Kidney epithelial cell (primary cell): ENCODE results near the gene EPHA4. TPM values are rescaled to one million over a fixed set of nuclear protein-coding genes. Genes with fewer than 3 reads are reported as not detected.

Experiments used
- DNase-seq: peaks from one replicate; pipeline ENCODE4 v3.0.0-alpha.2; 2010; ENCODE audit warnings: low read depth
- H3K27me3 ChIP-seq: 2 replicates; pipeline ENCODE4 v1.6.0; 2011; ENCODE audit warnings: low read length; ENCODE audit not compliant: control insufficient read depth, insufficient read depth
- H3K36me3 ChIP-seq: 2 replicates; pipeline ENCODE4 v1.5.1; 2011; ENCODE audit warnings: low read length; ENCODE audit not compliant: control insufficient read depth, insufficient read depth
- H3K4me3 ChIP-seq: 2 replicates; pipeline ENCODE4 v1.5.1; 2011; ENCODE audit warnings: low read depth, mild to moderate bottlenecking, control low read depth, low read length
- total RNA-seq: library from RNA; depleted of rRNA; stranded (reverse); fragments of >200 nt; gene quantifications from 2 replicates; pipeline ENCODE4 v1.2.3, GENCODE V29; 2015
- TF ChIP-seq, protein P1 (sequence below): IDR thresholded peaks from 2 replicates; pipeline ENCODE4 v1.5.1; 2011; ENCODE audit warnings: mild to moderate bottlenecking, moderate library complexity, low read length, control low read depth, inconsistent platforms; ENCODE audit not compliant: insufficient read depth, poor library complexity, severe bottlenecking

Gene EPHA4
- total RNA-seq, 1 donor from 2014 or later = 6.6 TPM

DNA sequence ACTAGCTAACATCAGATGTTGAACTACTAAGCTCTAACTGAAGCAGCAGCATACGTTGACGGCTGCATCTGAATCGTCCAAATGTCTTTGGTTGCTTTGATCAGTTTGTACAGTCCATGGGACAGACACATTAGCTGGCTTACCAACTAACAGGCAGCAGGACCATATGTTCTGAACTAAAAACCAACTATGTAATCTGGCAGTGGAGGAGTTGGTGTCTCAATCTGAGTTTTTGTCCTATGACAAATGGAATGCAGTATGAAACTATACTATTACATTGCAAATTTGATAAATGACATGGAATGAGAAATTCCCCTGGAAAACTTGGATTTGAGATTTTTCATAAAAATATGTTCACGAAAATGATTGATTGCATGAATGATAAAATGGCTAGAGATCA lies 79.5 kb downstream of the EPHA4 start:
- Histone ChIP-seq H3K4me3 (no peak overlapping the region), H3K27me3 (no peaks in the 10 kb centered on the region), H3K36me3 (no peaks in the 10 kb centered on the region)
- TF ChIP-seq, protein P1, sequence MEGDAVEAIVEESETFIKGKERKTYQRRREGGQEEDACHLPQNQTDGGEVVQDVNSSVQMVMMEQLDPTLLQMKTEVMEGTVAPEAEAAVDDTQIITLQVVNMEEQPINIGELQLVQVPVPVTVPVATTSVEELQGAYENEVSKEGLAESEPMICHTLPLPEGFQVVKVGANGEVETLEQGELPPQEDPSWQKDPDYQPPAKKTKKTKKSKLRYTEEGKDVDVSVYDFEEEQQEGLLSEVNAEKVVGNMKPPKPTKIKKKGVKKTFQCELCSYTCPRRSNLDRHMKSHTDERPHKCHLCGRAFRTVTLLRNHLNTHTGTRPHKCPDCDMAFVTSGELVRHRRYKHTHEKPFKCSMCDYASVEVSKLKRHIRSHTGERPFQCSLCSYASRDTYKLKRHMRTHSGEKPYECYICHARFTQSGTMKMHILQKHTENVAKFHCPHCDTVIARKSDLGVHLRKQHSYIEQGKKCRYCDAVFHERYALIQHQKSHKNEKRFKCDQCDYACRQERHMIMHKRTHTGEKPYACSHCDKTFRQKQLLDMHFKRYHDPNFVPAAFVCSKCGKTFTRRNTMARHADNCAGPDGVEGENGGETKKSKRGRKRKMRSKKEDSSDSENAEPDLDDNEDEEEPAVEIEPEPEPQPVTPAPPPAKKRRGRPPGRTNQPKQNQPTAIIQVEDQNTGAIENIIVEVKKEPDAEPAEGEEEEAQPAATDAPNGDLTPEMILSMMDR = no peak
- DNase-seq = no peak

DNA sequence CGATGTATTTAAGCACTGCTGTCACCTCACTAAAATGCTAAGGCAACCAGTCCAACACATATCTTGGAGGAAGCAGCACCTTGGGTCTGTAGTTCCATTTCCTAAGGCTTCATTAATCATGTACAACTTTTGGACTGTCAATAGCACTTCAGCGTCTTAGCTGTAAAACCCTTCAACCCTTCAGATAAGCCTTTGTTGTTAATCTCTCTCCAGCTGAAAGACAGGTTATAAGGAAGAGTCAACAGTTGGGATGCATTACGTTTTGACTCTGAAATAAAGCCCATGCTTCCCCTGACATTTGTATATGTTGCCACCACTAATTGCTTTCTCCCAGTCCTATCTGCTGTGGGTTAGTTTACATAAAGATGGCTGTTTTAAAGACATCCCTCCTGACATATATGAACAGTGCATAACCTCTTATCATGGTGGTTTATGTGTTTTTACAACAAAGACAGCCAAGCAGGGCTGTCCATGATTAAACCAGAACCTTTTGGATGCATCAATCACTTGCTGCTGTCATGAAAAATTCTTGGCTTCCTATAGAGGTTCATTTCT lies 81.5 kb downstream of the EPHA4 start:
- no peak overlapping the region for H3K4me3 ChIP-seq
- DNase-seq = no peak
- H3K36me3 ChIP-seq = no peaks in the 10 kb centered on the region
- no peaks in the 10 kb centered on the region for H3K27me3 ChIP-seq
- TF ChIP-seq, protein P1 = no peak

DNA sequence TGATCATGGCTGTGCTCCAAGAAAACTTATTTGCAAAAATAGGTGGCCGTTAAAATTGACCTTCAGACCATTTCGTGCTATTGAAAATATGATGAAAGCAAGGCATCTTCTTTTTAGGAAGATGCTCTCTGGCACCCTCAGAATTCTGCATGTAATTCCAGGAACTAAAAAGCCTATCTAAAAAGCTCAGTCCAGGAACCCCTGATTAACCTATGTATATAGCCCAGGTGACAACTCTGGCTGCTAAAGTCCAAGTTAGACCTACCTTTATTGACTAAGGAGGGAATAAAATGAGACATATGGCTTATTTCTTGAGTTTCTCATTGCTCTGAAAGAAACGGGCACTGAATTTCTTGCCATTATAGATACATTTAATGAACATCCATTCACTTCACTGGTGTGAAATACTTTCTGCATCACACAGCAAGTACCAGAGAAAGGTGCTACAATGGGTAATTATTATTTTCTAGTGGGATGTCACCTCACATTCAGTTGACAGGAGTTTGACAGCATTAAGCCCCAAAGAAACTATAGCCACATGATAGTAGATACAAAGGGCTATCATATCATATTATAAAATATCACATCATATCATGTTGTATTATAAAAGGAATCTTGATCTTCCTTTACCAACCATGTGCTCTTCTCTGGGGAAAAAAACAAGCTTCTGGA lies 83.8 kb downstream of the EPHA4 start:
- TF ChIP-seq, protein P1 = no peak
- Histone ChIP-seq H3K36me3 (no peaks in the 10 kb centered on the region), H3K27me3 (no peaks in the 10 kb centered on the region), H3K4me3 (no peak overlapping the region)
- DNase-seq = no peak

DNA sequence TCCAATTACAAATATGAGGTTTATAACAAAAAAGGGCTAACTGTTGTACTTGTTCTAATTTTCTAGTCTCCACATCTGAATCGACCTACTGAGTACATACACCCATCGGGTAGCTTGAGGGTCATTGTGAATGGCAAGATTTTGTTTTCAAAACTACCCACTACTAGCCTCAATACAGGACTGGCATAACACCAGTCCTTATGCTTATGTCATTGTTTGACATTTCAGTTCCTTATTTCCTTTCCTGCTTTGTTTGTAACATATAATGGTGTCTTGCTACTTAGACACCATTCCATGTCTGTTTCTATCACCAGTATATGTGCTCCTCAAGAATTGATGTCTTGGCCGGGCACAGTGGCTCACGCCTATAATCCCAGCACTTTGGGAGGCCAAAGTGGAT lies 86.0 kb downstream of the EPHA4 start:
- Histone ChIP-seq H3K27me3 (no peaks in the 10 kb centered on the region), H3K4me3 (no peak overlapping the region), H3K36me3 (no peaks in the 10 kb centered on the region)
- TF ChIP-seq, protein P1 = no peak
- no peak for DNase-seq

DNA sequence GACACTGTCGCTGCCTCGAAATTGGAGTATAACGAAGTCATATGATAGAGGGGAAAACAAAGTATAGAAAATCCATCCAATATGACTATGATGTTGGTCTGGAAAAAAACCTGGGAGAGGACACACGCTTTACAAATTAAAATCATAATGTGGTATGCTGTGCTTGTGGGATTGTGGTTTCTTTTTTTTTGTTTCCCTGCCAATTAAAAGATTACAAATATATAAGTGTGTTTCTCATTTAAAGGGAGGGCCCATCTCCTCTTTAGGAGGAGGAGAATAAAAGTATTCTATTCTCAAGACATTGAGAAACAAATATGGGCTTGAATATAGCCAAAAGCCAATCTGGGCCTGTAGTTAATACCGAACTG lies 86.6 kb downstream of the EPHA4 start:
- TF ChIP-seq, protein P1 = no peak
- no peak for DNase-seq
- H3K27me3 ChIP-seq = no peaks in the 10 kb centered on the region
- no peaks in the 10 kb centered on the region for H3K36me3 ChIP-seq
- H3K4me3 ChIP-seq = no peak overlapping the region
